ENCODE measurements around the gene C3orf62. TPM values are rescaled to one million over a fixed set of nuclear protein-coding genes. Genes with fewer than 3 reads are reported as not detected.

C3orf62 gene
- total and polyA plus RNA-seq, 9 of the 15 experiments (the other 6 are each of a cell fraction or from before 2014, with no cell fraction given), result 1.3 to 5.7 (median 3.4) TPM

GRCh38 chr3:49238274-49239127 lies 38.5 kb downstream of the C3orf62 start (continued):
- TF ChIP-seq NKRF (IDR thresholded peaks at IDR 0.05; ENCODE audit: borderline replicate concordance) (no peak), ZBTB33 (CRISPR knock-in tag; IDR thresholded peaks at IDR 0.05) (no peak; the same call in 1 of the 2 replicates), ZNF41 (CRISPR knock-in tag; conservative IDR thresholded peaks at IDR 0.05) (peak; percentile 14; the same call in 1 of the 2 replicates), XRCC5 (IDR thresholded peaks at IDR 0.05; ENCODE audit: low read depth, low read length) (no peak), NFE2 (IDR thresholded peaks at IDR 0.05; ENCODE audit: low read depth) (0 out of 2 replicates have a peak, but pooled peaks have one; percentile 9), KDM4B (IDR thresholded peaks at IDR 0.05; ENCODE audit: borderline replicate concordance in 2 of 2, low read depth in 1 of 2) (no peak), MCM2 (IDR thresholded peaks at IDR 0.05; ENCODE audit: low read depth) (no peak), HLTF (IDR thresholded peaks at IDR 0.05) (peak; percentile 68; the same call in 1 of the 2 replicates), REST (IDR thresholded peaks at IDR 0.05; ENCODE audit: borderline replicate concordance) (0 out of 2 replicates have a peak, but pooled peaks have one; percentile 22), REST (CRISPR knock-in tag; IDR thresholded peaks at IDR 0.05; ENCODE audit: low read depth) (no peak), FOXJ3 (CRISPR knock-in tag; IDR thresholded peaks at IDR 0.05) (no peak), CREM (IDR thresholded peaks at IDR 0.05; ENCODE audit: low read depth) (peak; percentile 66; the same call in 1 of the 2 replicates), SMARCE1 (IDR thresholded peaks at IDR 0.05) (peak; percentile 93), TCF15 (CRISPR knock-in tag; IDR thresholded peaks at IDR 0.05) (peak; percentile 75), HDAC2 (IDR thresholded peaks at IDR 0.05) (peak; percentile 84), XRCC4 (IDR thresholded peaks at IDR 0.05; ENCODE audit: extremely low read depth, insufficient read depth, insufficient read length) (no peak)
